Transverse colon (tissue), 4 donors: Measurements from ENCODE around the gene PRDM5. TPM values are rescaled to one million over a fixed set of nuclear protein-coding genes. Genes with fewer than 3 reads are reported as not detected.

Experiments
- DNase-seq: peaks from one replicate; pipeline ENCODE4 v3.0.0-alpha.2; 2019
- H3K27ac ChIP-seq, 4 donors: fragments of 200-600 bp; sonication (generic); 2 replicates each; pipeline ENCODE4 v1.5.1; 2016 to 2018; ENCODE audit warnings: inconsistent platforms in 4 of 4
- H3K27me3 ChIP-seq: fragments of 200-600 bp; sonication (generic); 2 replicates; pipeline ENCODE4 v1.5.1; 2017; ENCODE audit warnings: inconsistent platforms
- H3K36me3 ChIP-seq, 4 donors: fragments of 200-600 bp; sonication (generic); 2 replicates each; pipeline ENCODE4 v1.5.1; 2017 to 2019; ENCODE audit warnings: inconsistent platforms in 4 of 4
- H3K4me1 ChIP-seq, 4 donors: fragments of 200-600 bp; sonication (generic); 2 replicates each; pipeline ENCODE4 v1.5.1; 2017 to 2020; ENCODE audit warnings: inconsistent platforms in 4 of 4
- H3K4me3 ChIP-seq, 4 donors: fragments of 200-600 bp; sonication (generic); 1 replicate in 1 of 4; 2 replicates in 3 of 4; pipeline versions ENCODE4 v1.5.1 to v1.6.1; 2017 to 2019; ENCODE audit warnings: inconsistent platforms in 4 of 4
- H3K9me3 ChIP-seq, 2 donors: fragments of 200-600 bp; sonication (generic); 2 replicates each; pipeline ENCODE4 v1.5.1; 2017 to 2019; ENCODE audit warnings: inconsistent platforms in 2 of 2
- CTCF ChIP-seq, 5 experiments: fragments of 200-600 bp in 3 of 5; fragments of 450-650 bp in 2 of 5; sonication (generic) in 3 of 5; IDR thresholded peaks; 1 replicate in 2 of 5; 2 replicates in 3 of 5; pipeline ENCODE4 v1.5.1; 2016 to 2017; ENCODE audit warnings: antibody characterized with exemption in 5 of 5, inconsistent platforms in 3 of 5, mild to moderate bottlenecking in 2 of 5, moderate library complexity in 1 of 5
- EP300 ChIP-seq: sonication (generic); formaldehyde crosslinking; IDR thresholded peaks from one replicate; pipeline ENCODE4 v1.6.1; 2017; ENCODE audit warnings: antibody characterized with exemption, low read depth
- POLR2A ChIP-seq: fragments of 450-650 bp; IDR thresholded peaks from one replicate; pipeline ENCODE4 v1.6.1; 2016; ENCODE audit warnings: antibody characterized with exemption, mild to moderate bottlenecking, moderate library complexity
- POLR2AphosphoS5 ChIP-seq, 3 donors: sonication (generic); formaldehyde crosslinking; IDR thresholded peaks; one replicate each; pipeline ENCODE4 v1.6.1; 2016; ENCODE audit warnings: antibody characterized with exemption in 3 of 3
- WGBS, 2 donors: methylation state at CpG; one replicate each; pipeline ENCODE4 v1.1.5; 2018; ENCODE audit warnings: low coverage in 1 of 2; 5-methylcytosine and 5-hydroxymethylcytosine counted together
- in situ Hi-C, 4 donors: fragments of 200-750 bp; cut with MboI; loops; one replicate each; pipeline versions ENCODE4 v1.15.0 to v1.15.1; 2017; ENCODE audit warnings: low sequenced_read_pairs in 3 of 4, low pct_ligation_motif_present in 1 of 4, low pct_unique_long_range_greater_than_20kb in 1 of 4
- intact Hi-C: fragments of 100-400 bp; cut with DNase I; formaldehyde crosslinking; loops from one replicate; pipeline ENCODE4 v1.15.1; 2023; ENCODE audit warnings: low total_unique reads
- total RNA-seq, 4 donors: library from RNA; depleted of rRNA; stranded (reverse); fragments of >200 nt; gene quantifications; one replicate each; pipeline ENCODE4 v1.1.0, GENCODE V29; 2016

PRDM5 gene
- total RNA-seq, 4 donors from 2014 or later, result 3.8 to 7.9 (median 6.9) TPM

- Histone ChIP-seq H3K36me3 (no peaks in the 10 kb centered on the region), H3K4me1 (no peaks in the 10 kb centered on the region), H3K27ac (no peak overlapping the region), H3K4me3 (no peak overlapping the region), H3K27me3 (no peaks in the 10 kb centered on the region), H3K9me3 (no peaks in the 10 kb centered on the region)
- in situ Hi-C loops, result no loop called here
- no peak for TF ChIP-seq EP300
- no peak for TF ChIP-seq CTCF (IDR thresholded peaks at IDR 0.05)
- no peak for TF ChIP-seq POLR2AphosphoS5 (IDR thresholded peaks at IDR 0.05)
- TF ChIP-seq POLR2A, result no peak
- intact Hi-C loops, result no loop called here
- DNase-seq, result no peak
- 67 to 80% methylated on average over 1 to 3 of the region's 3 CpGs for WGBS, 2 donors
These were observed 257.7 kb downstream of the PRDM5 start for GRCh38 chr4:120664851-120665250.

- DNase-seq, result no peak
- TF ChIP-seq CTCF (IDR thresholded peaks at IDR 0.05) (no peak), EP300 (no peak), POLR2AphosphoS5 (IDR thresholded peaks at IDR 0.05) (no peak), POLR2A (no peak)
- H3K27ac ChIP-seq, result no peak overlapping the region
- WGBS, 2 donors, result 90 to 91% methylated on average over 2 to 7 of the region's 7 CpGs
- intact Hi-C loops (no loop called here), in situ Hi-C loops (no loop called here)
- no peak overlapping the region for H3K4me3 ChIP-seq
- no peaks in the 10 kb centered on the region for H3K9me3 ChIP-seq
- no peaks in the 10 kb centered on the region for H3K27me3 ChIP-seq
- H3K4me1 ChIP-seq, result no peaks in the 10 kb centered on the region
- H3K36me3 ChIP-seq, result no peaks in the 10 kb centered on the region
These were observed 262.8 kb downstream of the PRDM5 start for GRCh38 chr4:120659616-120660170.

- WGBS, 2 donors, result 51% methylated on average over 7 of the region's 7 CpGs; no CpG with 5 or more reads in 1 of the 2 donors
- DNase-seq, result no peak
These were observed 263.8 kb downstream of the PRDM5 start for GRCh38 chr4:120658772-120659171.

More at GRCh38 chr4:120658772-120659171, 263.8 kb downstream of the PRDM5 start:
- Histone ChIP-seq H3K4me3 (no peak overlapping the region), H3K36me3 (no peaks in the 10 kb centered on the region), H3K27ac (no peak overlapping the region), H3K9me3 (no peaks in the 10 kb centered on the region), H3K27me3 (no peaks in the 10 kb centered on the region), H3K4me1 (no peaks in the 10 kb centered on the region)
- TF ChIP-seq CTCF (IDR thresholded peaks at IDR 0.05) (no peak), EP300 (no peak), POLR2AphosphoS5 (IDR thresholded peaks at IDR 0.05) (no peak), POLR2A (no peak)
- intact Hi-C loops, result no loop called here
- in situ Hi-C loops, result no loop called here
